Panc1 (cell line): ENCODE results near the gene NUTM2D. TPM values are rescaled to one million over a fixed set of nuclear protein-coding genes. Genes with fewer than 3 reads are reported as not detected.
"Not testable (repeated sequence)": the region's sequence is repeated elsewhere in the genome, so short reads cannot be mapped to it uniquely, and the experiment has no call there.

Experiments
- ATAC-seq: fragments of 200-7000 bp; cut with Tn5 transposase; 2 replicates; pipeline ENCODE4 v1.9.1; 2020; ENCODE audit warnings: mild to moderate bottlenecking, moderate library complexity
- BruUV-seq: library from RNA; stranded (reverse); fragments of 400-500 nt; replicated peaks from 2 replicates; lab custom pipeline; 2021; lab: Mats Ljungman, UMichigan
- CTCF ChIA-PET: fragments of 300-600 bp; sonication (Branson Sonifier 250); formaldehyde crosslinking; loops from one replicate; lab custom pipeline; 2022; ENCODE audit warnings: antibody characterized with exemption; lab: Charles Lee
- POLR2A ChIA-PET: fragments of 300-600 bp; sonication (Branson Sonifier 250); formaldehyde crosslinking; loops from one replicate; lab custom pipeline; 2022; ENCODE audit warnings: antibody characterized with exemption; lab: Charles Lee
- DNase-seq: peaks from one replicate; pipeline ENCODE4 v3.0.0-alpha.2; 2010; ENCODE audit warnings: low read depth, low spot score
- H3K27ac ChIP-seq: 2 replicates; pipeline ENCODE4 v1.5.1; 2011; ENCODE audit warnings: mild to moderate bottlenecking, low read length, inconsistent platforms
- H3K27me3 ChIP-seq: fragments of 200-500 bp; sonication (Bioruptor generic); 2 replicates; pipeline ENCODE4 v1.6.0; 2014; ENCODE audit warnings: low read length, inconsistent platforms; ENCODE audit not compliant: control insufficient read depth, insufficient read depth
- H3K36me3 ChIP-seq: fragments of 200-500 bp; sonication (Bioruptor generic); 2 replicates; pipeline ENCODE4 v1.5.1; 2014; ENCODE audit warnings: inconsistent platforms, mild to moderate bottlenecking, low read length, moderate library complexity; ENCODE audit not compliant: control insufficient read depth, insufficient read depth
- H3K4me1 ChIP-seq: 2 replicates; pipeline ENCODE4 v1.5.1; 2011; ENCODE audit warnings: inconsistent platforms, mild to moderate bottlenecking, low read length, moderate library complexity; ENCODE audit not compliant: control insufficient read depth, insufficient read depth
- H3K4me3 ChIP-seq, 2 experiments: 2 replicates each; pipeline ENCODE4 v1.5.1; 2011 to 2012; ENCODE audit warnings: low read depth in 2 of 2, low read length in 2 of 2, mild to moderate bottlenecking in 2 of 2, inconsistent platforms in 1 of 2, moderate library complexity in 1 of 2
- H3K9me3 ChIP-seq: fragments of 200-500 bp; sonication (Bioruptor generic); 2 replicates; pipeline ENCODE4 v1.5.1; 2014; ENCODE audit warnings: low read depth, mild to moderate bottlenecking, inconsistent platforms, low read length, moderate library complexity; ENCODE audit not compliant: control insufficient read depth, insufficient read depth
- CTCF ChIP-seq: fragments of 450-650 bp; IDR thresholded peaks from 2 replicates; pipeline ENCODE4 v1.5.1; 2017; ENCODE audit warnings: mild to moderate bottlenecking
- POLR2AphosphoS5 ChIP-seq: IDR thresholded peaks from 2 replicates; pipeline ENCODE4 v1.6.1; 2012; ENCODE audit warnings: mild to moderate bottlenecking, low read depth, low read length, moderate library complexity
- TCF7L2 ChIP-seq: IDR thresholded peaks from 2 replicates; pipeline ENCODE4 v1.6.1; 2011; ENCODE audit warnings: mild to moderate bottlenecking, low read depth, low read length, inconsistent platforms
- in situ Hi-C: cut with HindIII; loops from 2 replicates; pipeline ENCODE4 v1.10.0; 2016; ENCODE audit warnings: low sequenced_read_pairs, low pct_unique_long_range_greater_than_20kb
- intact Hi-C: fragments of 100-400 bp; cut with micrococcal nuclease; formaldehyde crosslinking; loops from one replicate; pipeline ENCODE4 v1.10.0; 2022; ENCODE audit not compliant: unreplicated experiment
- total RNA-seq: library from RNA; stranded (reverse); gene quantifications from one replicate; pipeline ENCODE4 v1.2.1, GENCODE V29; 2021; ENCODE audit not compliant: unreplicated experiment

NUTM2D gene
- total RNA-seq, 1 experiment from 2014 or later: 1.5 TPM

- intact Hi-C loops, DNase-seq, H3K27ac ChIP-seq, POLR2A ChIA-PET, H3K9me3 ChIP-seq, CTCF ChIA-PET, H3K36me3 ChIP-seq, H3K27me3 ChIP-seq, in situ Hi-C loops, BruUV-seq: not testable (repeated sequence)
- H3K4me1 ChIP-seq: peaks cover 10% of the 10 kb centered on the region; the same call in 1 of the 2 replicates
- peak overlapping the region; percentile 46 to 49 for H3K4me3 ChIP-seq
- peak; percentile 95 for ATAC-seq
- 0 out of 2 replicates have a peak, but pooled peaks have one; percentile 26 for TF ChIP-seq POLR2AphosphoS5
These were observed 15.3 kb upstream of the NUTM2D start for GRCh38 chr10:87342249-87342710.

- POLR2A ChIA-PET: not testable (repeated sequence)
These were observed 14.8 kb upstream of the NUTM2D start for GRCh38 chr10:87342711-87343258.

GRCh38 chr10:87345743-87346142 lies 11.8 kb upstream of the NUTM2D start:
- H3K4me3 ChIP-seq, in situ Hi-C loops, DNase-seq, H3K27me3 ChIP-seq, BruUV-seq, H3K36me3 ChIP-seq, CTCF ChIA-PET, intact Hi-C loops, POLR2A ChIA-PET, H3K4me1 ChIP-seq, ATAC-seq, H3K27ac ChIP-seq, H3K9me3 ChIP-seq: not testable (repeated sequence)

More at GRCh38 chr10:87342711-87343258, 14.8 kb upstream of the NUTM2D start:
- intact Hi-C loops, H3K27me3 ChIP-seq, in situ Hi-C loops, H3K36me3 ChIP-seq, H3K9me3 ChIP-seq, BruUV-seq, CTCF ChIA-PET: not testable (repeated sequence)
- ATAC-seq (peak; percentile 92), DNase-seq (peak; percentile 18)
- Histone ChIP-seq H3K4me3 (peak overlapping the region; percentile 46 to 49), H3K4me1 (peaks cover 10% of the 10 kb centered on the region; the same call in 1 of the 2 replicates), H3K27ac (peak overlapping the region; percentile 39; the same call in 1 of the 2 replicates)
- TF ChIP-seq TCF7L2: peak; percentile 45; the same call in 1 of the 2 replicates
- TF ChIP-seq CTCF: peak; percentile 77

GRCh38 chr10:87350161-87350560 lies 7.4 kb upstream of the NUTM2D start:
- intact Hi-C loops, POLR2A ChIA-PET, H3K36me3 ChIP-seq, H3K27ac ChIP-seq, BruUV-seq, H3K27me3 ChIP-seq, in situ Hi-C loops, H3K9me3 ChIP-seq, CTCF ChIA-PET, ATAC-seq, H3K4me3 ChIP-seq, DNase-seq, H3K4me1 ChIP-seq: not testable (repeated sequence)

- in situ Hi-C loops, POLR2A ChIA-PET: not testable (repeated sequence)
These were observed 4.7 kb upstream of the NUTM2D start for GRCh38 chr10:87352825-87353224.

GRCh38 chr10:87355110-87355509 lies 2.4 kb upstream of the NUTM2D start:
- H3K4me3 ChIP-seq, intact Hi-C loops, H3K27me3 ChIP-seq, H3K27ac ChIP-seq, H3K36me3 ChIP-seq, POLR2A ChIA-PET, ATAC-seq, CTCF ChIA-PET, in situ Hi-C loops, H3K4me1 ChIP-seq, BruUV-seq, DNase-seq, H3K9me3 ChIP-seq: not testable (repeated sequence)

More at GRCh38 chr10:87352825-87353224, 4.7 kb upstream of the NUTM2D start:
- ATAC-seq, intact Hi-C loops, H3K4me3 ChIP-seq, DNase-seq, BruUV-seq, H3K27ac ChIP-seq, H3K27me3 ChIP-seq, H3K9me3 ChIP-seq, H3K4me1 ChIP-seq, H3K36me3 ChIP-seq, CTCF ChIA-PET: not testable (repeated sequence)
